IMR-90 (cell line): ENCODE measurements around the gene RNF112. TPM values are rescaled to one million over a fixed set of nuclear protein-coding genes. Genes with fewer than 3 reads are reported as not detected.

Source experiments
- ATAC-seq: fragments of 200-7000 bp; cut with Tn5 transposase; 2 replicates; pipeline ENCODE4 v1.9.1; 2020; ENCODE audit warnings: low read depth, mild to moderate bottlenecking, moderate library complexity
- BruUV-seq: library from RNA; stranded (reverse); fragments of 400-500 nt; replicated peaks from 2 replicates; lab custom pipeline; 2021; lab: Mats Ljungman, UMichigan
- CTCF ChIA-PET: fragments of 300-600 bp; formaldehyde crosslinking; extraction: SDS; loops from one replicate; lab custom pipeline; 2021; ENCODE audit warnings: antibody characterized with exemption; lab: Yijun Ruan, JAX
- POLR2A ChIA-PET: fragments of 300-600 bp; sonication (Branson Sonifier 250); formaldehyde crosslinking; loops from one replicate; lab custom pipeline; 2022; ENCODE audit warnings: antibody characterized with exemption; ENCODE audit not compliant: unreplicated experiment; lab: Charles Lee
- DNase-seq: peaks from one replicate; pipeline ENCODE4 v3.0.0; 2013
- H2AFZ ChIP-seq: replicated peaks from 2 replicates; pipeline ENCODE3; 2013; ENCODE audit warnings: low read length, mild to moderate bottlenecking; ENCODE audit not compliant: poor library complexity
- H2AK5ac ChIP-seq: 2 replicates; pipeline ENCODE4 v1.6.1; 2013; ENCODE audit warnings: low read depth, low read length, inconsistent platforms
- H2AK9ac ChIP-seq: replicated peaks from 2 replicates; pipeline ENCODE3; 2013; ENCODE audit warnings: mild to moderate bottlenecking, low read depth, low read length, moderate library complexity; ENCODE audit not compliant: poor library complexity
- H2BK120ac ChIP-seq: 2 replicates; pipeline ENCODE4 v1.6.1; 2013; ENCODE audit warnings: low read depth, low read length, inconsistent platforms
- H2BK15ac ChIP-seq: 3 replicates; pipeline ENCODE4 v1.6.1; 2013; ENCODE audit warnings: low read depth, low read length, inconsistent platforms
- H2BK20ac ChIP-seq: 2 replicates; pipeline ENCODE4 v1.6.1; 2013; ENCODE audit warnings: low read depth, mild to moderate bottlenecking, inconsistent platforms, low read length, moderate library complexity
- H2BK5ac ChIP-seq: 2 replicates; pipeline ENCODE4 v1.6.1; 2013; ENCODE audit warnings: mild to moderate bottlenecking, low read depth, low read length, inconsistent platforms; ENCODE audit not compliant: poor library complexity, severe bottlenecking
- H3K14ac ChIP-seq: replicated peaks from 2 replicates; pipeline ENCODE4 v1.6.1; 2013; ENCODE audit warnings: low read depth, low read length, inconsistent platforms
- H3K18ac ChIP-seq: 2 replicates; pipeline ENCODE4 v1.6.1; 2013; ENCODE audit warnings: low read depth, low read length, control low read depth
- H3K23ac ChIP-seq: 2 replicates; pipeline ENCODE4 v1.6.1; 2013; ENCODE audit warnings: low read depth, low read length, inconsistent platforms
- H3K27ac ChIP-seq: 2 replicates; pipeline ENCODE4 v1.5.1; 2013; ENCODE audit warnings: mild to moderate bottlenecking, control low read depth, low read length; ENCODE audit not compliant: insufficient read depth
- H3K27me3 ChIP-seq: 2 replicates; pipeline ENCODE4 v1.6.1; 2013; ENCODE audit warnings: low read length; ENCODE audit not compliant: control insufficient read depth, insufficient read depth
- H3K36me3 ChIP-seq: 2 replicates; pipeline ENCODE4 v1.6.1; 2013; ENCODE audit warnings: low read length, mixed read lengths; ENCODE audit not compliant: control insufficient read depth, insufficient read depth
- H3K4ac ChIP-seq: 2 replicates; pipeline ENCODE4 v1.6.1; 2013; ENCODE audit warnings: low read depth, low read length, inconsistent platforms
- H3K4me1 ChIP-seq: 2 replicates; pipeline ENCODE4 v1.6.1; 2013; ENCODE audit warnings: low read length, mixed read lengths; ENCODE audit not compliant: control insufficient read depth, insufficient read depth
- H3K4me2 ChIP-seq: 2 replicates; pipeline ENCODE4 v1.6.1; 2013; ENCODE audit warnings: low read depth, mild to moderate bottlenecking, control low read depth, low read length, moderate library complexity
- H3K4me3 ChIP-seq: 2 replicates; pipeline ENCODE4 v1.5.1; 2013; ENCODE audit warnings: low read depth, mild to moderate bottlenecking, control low read depth, low read length, moderate library complexity; ENCODE audit not compliant: insufficient read depth
- H3K56ac ChIP-seq: 2 replicates; pipeline ENCODE4 v1.6.1; 2013; ENCODE audit warnings: low read length, inconsistent platforms; ENCODE audit not compliant: insufficient read depth; ENCODE audit errors: extremely low read depth
- H3K79me1 ChIP-seq, 2 experiments: 2 replicates each; pipeline ENCODE4 v1.6.1; 2013; ENCODE audit warnings: low read length in 2 of 2, inconsistent platforms in 1 of 2, low read depth in 1 of 2
- H3K9ac ChIP-seq: 2 replicates; pipeline ENCODE4 v1.6.1; 2013; ENCODE audit warnings: low read depth, low read length, control low read depth
- H3K9me1 ChIP-seq: 2 replicates; pipeline ENCODE4 v1.6.1; 2013; ENCODE audit warnings: low read length, inconsistent platforms; ENCODE audit not compliant: insufficient read depth
- H3K9me3 ChIP-seq: 2 replicates; pipeline ENCODE4 v1.6.1; 2013; ENCODE audit warnings: low read length; ENCODE audit not compliant: control insufficient read depth, insufficient read depth
- H4K20me1 ChIP-seq: 2 replicates; pipeline ENCODE4 v1.6.1; 2013; ENCODE audit warnings: low read length, inconsistent platforms; ENCODE audit not compliant: insufficient read depth
- H4K5ac ChIP-seq: 2 replicates; pipeline ENCODE4 v1.6.1; 2013; ENCODE audit warnings: mild to moderate bottlenecking, low read depth, low read length, control low read depth
- H4K8ac ChIP-seq, 2 experiments: 2 replicates each; pipeline ENCODE4 v1.6.1; 2013; ENCODE audit warnings: low read depth in 2 of 2, low read length in 2 of 2, control low read depth in 1 of 2, inconsistent platforms in 1 of 2
- H4K91ac ChIP-seq: 2 replicates; pipeline ENCODE4 v1.6.1; 2013; ENCODE audit warnings: low read depth, low read length, inconsistent platforms; ENCODE audit not compliant: insufficient read depth
- BHLHE40 ChIP-seq: fragments of 150-350 bp; IDR thresholded peaks from 2 replicates; pipeline ENCODE4 v1.6.1; 2016; ENCODE audit warnings: mild to moderate bottlenecking, low read depth, low read length
- CEBPB ChIP-seq: IDR thresholded peaks from 2 replicates; pipeline ENCODE4 v1.6.1; 2012; ENCODE audit warnings: low read depth, low read length, improper control_type of control experiment
- CHD1 ChIP-seq: IDR thresholded peaks from 2 replicates; pipeline ENCODE4 v1.6.1; 2012; ENCODE audit warnings: low read depth, low read length, improper control_type of control experiment
- FOS ChIP-seq: fragments of 150-350 bp; IDR thresholded peaks from 2 replicates; pipeline ENCODE4 v1.6.1; 2016; ENCODE audit warnings: low read depth, low read length
- MAFK ChIP-seq: IDR thresholded peaks from 2 replicates; pipeline ENCODE4 v1.6.1; 2012; ENCODE audit warnings: low read depth, low read length, improper control_type of control experiment
- MAZ ChIP-seq: IDR thresholded peaks from 2 replicates; pipeline ENCODE4 v1.6.1; 2012; ENCODE audit warnings: low read depth, mild to moderate bottlenecking, low read length, improper control_type of control experiment, moderate library complexity, borderline replicate concordance
- MXI1 ChIP-seq: IDR thresholded peaks from 2 replicates; pipeline ENCODE4 v1.6.1; 2012; ENCODE audit warnings: low read depth, mild to moderate bottlenecking, low read length, moderate library complexity, borderline replicate concordance
- NFE2L2 ChIP-seq: fragments of 150-350 bp; IDR thresholded peaks from 2 replicates; pipeline ENCODE4 v1.6.1; 2016; ENCODE audit warnings: low read depth, mild to moderate bottlenecking, low read length
- POLR2A ChIP-seq: IDR thresholded peaks from 2 replicates; pipeline ENCODE4 v1.6.1; 2012; ENCODE audit warnings: mild to moderate bottlenecking, low read depth, low read length
- RAD21 ChIP-seq: IDR thresholded peaks from 2 replicates; pipeline ENCODE4 v1.6.1; 2012; ENCODE audit warnings: low read length, improper control_type of control experiment
- RFX5 ChIP-seq: IDR thresholded peaks from 2 replicates; pipeline ENCODE4 v1.8.0; 2012; ENCODE audit warnings: low read depth, mild to moderate bottlenecking, low read length, moderate library complexity
- SMC3 ChIP-seq: fragments of 150-350 bp; IDR thresholded peaks from 2 replicates; pipeline ENCODE4 v1.6.1; 2016; ENCODE audit warnings: low read depth, mild to moderate bottlenecking, antibody characterized with exemption, low read length, moderate library complexity
- WGBS, 2 experiments: methylation state at CpG; one replicate each; pipeline versions ENCODE4 v1.1.5 to v1.1.7; 2013; ENCODE audit warnings: missing lambda C conversion rate in 2 of 2; ENCODE audit not compliant: insufficient read length in 1 of 2; ENCODE audit errors: extremely low coverage in 2 of 2; 5-methylcytosine and 5-hydroxymethylcytosine counted together
- dilution Hi-C: fragments of 300-500 bp; cut with HindIII; formaldehyde crosslinking; loops from one replicate; pipeline ENCODE4 v1.14.3; 2018; ENCODE audit warnings: low sequenced_read_pairs; ENCODE audit not compliant: unreplicated experiment
- in situ Hi-C: fragments of 300-500 bp; cut with MboI; formaldehyde crosslinking; loops from 3 replicates; pipeline ENCODE4 v1.14.3; 2019; ENCODE audit warnings: low sequenced_read_pairs, inconsistent platforms, mixed read lengths
- intact Hi-C: fragments of 100-400 bp; cut with micrococcal nuclease; formaldehyde crosslinking; loops from 2 replicates; pipeline ENCODE4 v1.10.0; 2022
- polyA plus RNA-seq, 3 experiments: library from polyadenylated mRNA; depleted of rRNA; stranded (reverse); fragments of >200 nt; gene quantifications; 2 replicates each; pipeline ENCODE4 v1.2.3, GENCODE V29; 2012; ENCODE audit warnings: low replicate concordance in 1 of 3
- total RNA-seq: library from RNA; depleted of rRNA; stranded (reverse); fragments of >200 nt; gene quantifications from 2 replicates; pipeline ENCODE4 v1.2.3, GENCODE V29; 2012
- TF ChIP-seq, protein P1 (sequence below): fragments of 150-350 bp; IDR thresholded peaks from 2 replicates; pipeline ENCODE4 v1.6.1; 2017; ENCODE audit warnings: mild to moderate bottlenecking, antibody characterized with exemption, low read length, low read depth
- TF ChIP-seq, protein P2 (sequence below): fragments of 150-350 bp; IDR thresholded peaks from 2 replicates; pipeline ENCODE4 v1.6.1; 2016; ENCODE audit warnings: low read depth, mild to moderate bottlenecking, low read length, moderate library complexity, borderline replicate concordance
- TF ChIP-seq, protein P3 (sequence below): conservative IDR thresholded peaks from 2 replicates; pipeline ENCODE4 v1.5.1; 2012; ENCODE audit warnings: mild to moderate bottlenecking, low read depth, low read length, improper control_type of control experiment

The RNF112 gene
- total and polyA plus RNA-seq, 2 of the 4 experiments (the other 2 are of a cell fraction): 2.5 to 5.7 TPM

DNA sequence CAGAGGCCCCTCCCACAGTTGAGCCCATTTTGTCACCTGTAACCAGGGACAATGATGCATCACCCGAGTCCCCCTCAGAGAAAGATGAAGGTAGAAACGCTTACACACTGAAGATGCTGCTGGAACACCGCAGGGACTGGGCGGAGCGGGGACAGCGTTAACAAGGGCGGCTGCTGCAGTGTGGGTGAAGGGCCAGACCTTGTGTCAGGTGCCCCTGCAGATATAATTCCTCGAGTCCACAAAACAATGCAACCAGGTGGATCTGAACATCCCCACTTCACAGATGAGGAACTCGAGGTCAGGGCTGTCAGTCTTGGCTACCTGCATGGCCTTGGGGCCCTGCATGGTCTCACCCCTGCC lies 39.0 kb upstream of the RNF112 start:
- ChIA-PET POLR2A (no interaction called here), CTCF (no interaction called here)
- peaks cover 3% of the 10 kb centered on the region; the same call in 1 of the 2 replicates for H3K9me1 ChIP-seq
- H2AK9ac ChIP-seq: no peak overlapping the region
- no peaks in the 10 kb centered on the region for H3K27me3 ChIP-seq
- no peak overlapping the region for H3K4ac ChIP-seq
- H4K5ac ChIP-seq: no peak overlapping the region
- no peak overlapping the region for H2BK20ac ChIP-seq
- no peak overlapping the region for H4K91ac ChIP-seq
- H3K18ac ChIP-seq: no peak overlapping the region
- ATAC-seq (no peak), DNase-seq (no peak)
- H3K9me3 ChIP-seq: no peaks in the 10 kb centered on the region
- no peak overlapping the region for H3K14ac ChIP-seq
- no peak overlapping the region for H3K4me3 ChIP-seq
- H3K79me1 ChIP-seq: peaks cover 10 to 12% of the 10 kb centered on the region in 2 experiments
- no peak overlapping the region for H2BK15ac ChIP-seq
- H4K20me1 ChIP-seq: no peaks in the 10 kb centered on the region
- BruUV-seq: no TSS peak
- TF ChIP-seq, protein P1, sequence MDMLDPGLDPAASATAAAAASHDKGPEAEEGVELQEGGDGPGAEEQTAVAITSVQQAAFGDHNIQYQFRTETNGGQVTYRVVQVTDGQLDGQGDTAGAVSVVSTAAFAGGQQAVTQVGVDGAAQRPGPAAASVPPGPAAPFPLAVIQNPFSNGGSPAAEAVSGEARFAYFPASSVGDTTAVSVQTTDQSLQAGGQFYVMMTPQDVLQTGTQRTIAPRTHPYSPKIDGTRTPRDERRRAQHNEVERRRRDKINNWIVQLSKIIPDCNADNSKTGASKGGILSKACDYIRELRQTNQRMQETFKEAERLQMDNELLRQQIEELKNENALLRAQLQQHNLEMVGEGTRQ: no peak
- no peak for TF ChIP-seq CEBPB
- no peak for TF ChIP-seq BHLHE40
- TF ChIP-seq, protein P2, sequence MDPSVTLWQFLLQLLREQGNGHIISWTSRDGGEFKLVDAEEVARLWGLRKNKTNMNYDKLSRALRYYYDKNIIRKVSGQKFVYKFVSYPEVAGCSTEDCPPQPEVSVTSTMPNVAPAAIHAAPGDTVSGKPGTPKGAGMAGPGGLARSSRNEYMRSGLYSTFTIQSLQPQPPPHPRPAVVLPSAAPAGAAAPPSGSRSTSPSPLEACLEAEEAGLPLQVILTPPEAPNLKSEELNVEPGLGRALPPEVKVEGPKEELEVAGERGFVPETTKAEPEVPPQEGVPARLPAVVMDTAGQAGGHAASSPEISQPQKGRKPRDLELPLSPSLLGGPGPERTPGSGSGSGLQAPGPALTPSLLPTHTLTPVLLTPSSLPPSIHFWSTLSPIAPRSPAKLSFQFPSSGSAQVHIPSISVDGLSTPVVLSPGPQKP: no peak
- no peak for TF ChIP-seq RFX5
- no peak for TF ChIP-seq NFE2L2
- TF ChIP-seq MXI1: no peak
- TF ChIP-seq FOS: no peak
- TF ChIP-seq MAZ: no peak
- no peak for TF ChIP-seq POLR2A
- TF ChIP-seq, protein P3, sequence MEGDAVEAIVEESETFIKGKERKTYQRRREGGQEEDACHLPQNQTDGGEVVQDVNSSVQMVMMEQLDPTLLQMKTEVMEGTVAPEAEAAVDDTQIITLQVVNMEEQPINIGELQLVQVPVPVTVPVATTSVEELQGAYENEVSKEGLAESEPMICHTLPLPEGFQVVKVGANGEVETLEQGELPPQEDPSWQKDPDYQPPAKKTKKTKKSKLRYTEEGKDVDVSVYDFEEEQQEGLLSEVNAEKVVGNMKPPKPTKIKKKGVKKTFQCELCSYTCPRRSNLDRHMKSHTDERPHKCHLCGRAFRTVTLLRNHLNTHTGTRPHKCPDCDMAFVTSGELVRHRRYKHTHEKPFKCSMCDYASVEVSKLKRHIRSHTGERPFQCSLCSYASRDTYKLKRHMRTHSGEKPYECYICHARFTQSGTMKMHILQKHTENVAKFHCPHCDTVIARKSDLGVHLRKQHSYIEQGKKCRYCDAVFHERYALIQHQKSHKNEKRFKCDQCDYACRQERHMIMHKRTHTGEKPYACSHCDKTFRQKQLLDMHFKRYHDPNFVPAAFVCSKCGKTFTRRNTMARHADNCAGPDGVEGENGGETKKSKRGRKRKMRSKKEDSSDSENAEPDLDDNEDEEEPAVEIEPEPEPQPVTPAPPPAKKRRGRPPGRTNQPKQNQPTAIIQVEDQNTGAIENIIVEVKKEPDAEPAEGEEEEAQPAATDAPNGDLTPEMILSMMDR: no peak
- TF ChIP-seq RAD21: no peak
- no peak for TF ChIP-seq CHD1
- TF ChIP-seq SMC3: no peak
- TF ChIP-seq MAFK: no peak
- H2AK5ac ChIP-seq: no peak overlapping the region
- no peak overlapping the region for H3K27ac ChIP-seq
- H3K4me2 ChIP-seq: no peak overlapping the region
- H3K4me1 ChIP-seq: 0 out of 2 replicates have a peak, but pooled peaks cover 4% of the 10 kb centered on the region
- H2BK5ac ChIP-seq: no peak overlapping the region
- no peak overlapping the region for H2BK120ac ChIP-seq
- H3K36me3 ChIP-seq: peaks cover 2% of the 10 kb centered on the region; the same call in 1 of the 2 replicates
- no peak overlapping the region for H2AFZ ChIP-seq
- H3K23ac ChIP-seq: no peak overlapping the region
- H3K9ac ChIP-seq: no peak overlapping the region
- H4K8ac ChIP-seq: no peak overlapping the region
- dilution Hi-C loops: no loop called here
- H3K56ac ChIP-seq: no peak overlapping the region
- 80% methylated on average over 1 of the region's 9 CpGs; no CpG with 5 or more reads in 1 of the 2 experiments for WGBS, 2 experiments
- in situ Hi-C loops: no loop called here
- intact Hi-C loops: no loop called here
